Measurements from ENCODE around the gene GNG3. TPM values are rescaled to one million over a fixed set of nuclear protein-coding genes. Genes with fewer than 3 reads are reported as not detected.
A peak's percentile ranks its signal among the peaks of the same experiment; 100 is the strongest.
"Not testable (repeated sequence)": the region's sequence is repeated elsewhere in the genome, so short reads cannot be mapped to it uniquely, and the experiment has no call there.

The GNG3 gene
- polyA plus RNA-seq, 3 donors: 2.1 to 3.6 (median 2.5) TPM

DNA sequence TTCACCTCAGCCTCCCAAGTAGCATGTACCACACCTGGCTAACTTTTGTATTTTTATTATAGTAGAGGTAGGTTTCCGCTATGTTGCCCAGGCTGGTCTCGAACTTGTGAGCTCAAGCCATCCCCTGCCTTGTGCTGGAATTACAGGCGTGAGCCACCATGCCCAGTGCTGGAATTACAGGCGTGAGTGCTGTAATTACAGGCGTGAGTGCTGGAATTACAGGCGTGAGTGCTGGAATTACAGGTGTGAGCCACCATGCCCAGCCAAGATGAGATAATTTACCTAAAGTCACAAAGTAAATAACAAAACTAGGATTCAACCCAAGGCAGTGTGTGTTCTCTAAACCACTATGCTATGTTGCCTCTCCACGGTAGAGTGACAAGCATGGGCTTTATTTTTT lies 25.0 kb upstream of the GNG3 start:
- DNase-seq: no peak

DNA sequence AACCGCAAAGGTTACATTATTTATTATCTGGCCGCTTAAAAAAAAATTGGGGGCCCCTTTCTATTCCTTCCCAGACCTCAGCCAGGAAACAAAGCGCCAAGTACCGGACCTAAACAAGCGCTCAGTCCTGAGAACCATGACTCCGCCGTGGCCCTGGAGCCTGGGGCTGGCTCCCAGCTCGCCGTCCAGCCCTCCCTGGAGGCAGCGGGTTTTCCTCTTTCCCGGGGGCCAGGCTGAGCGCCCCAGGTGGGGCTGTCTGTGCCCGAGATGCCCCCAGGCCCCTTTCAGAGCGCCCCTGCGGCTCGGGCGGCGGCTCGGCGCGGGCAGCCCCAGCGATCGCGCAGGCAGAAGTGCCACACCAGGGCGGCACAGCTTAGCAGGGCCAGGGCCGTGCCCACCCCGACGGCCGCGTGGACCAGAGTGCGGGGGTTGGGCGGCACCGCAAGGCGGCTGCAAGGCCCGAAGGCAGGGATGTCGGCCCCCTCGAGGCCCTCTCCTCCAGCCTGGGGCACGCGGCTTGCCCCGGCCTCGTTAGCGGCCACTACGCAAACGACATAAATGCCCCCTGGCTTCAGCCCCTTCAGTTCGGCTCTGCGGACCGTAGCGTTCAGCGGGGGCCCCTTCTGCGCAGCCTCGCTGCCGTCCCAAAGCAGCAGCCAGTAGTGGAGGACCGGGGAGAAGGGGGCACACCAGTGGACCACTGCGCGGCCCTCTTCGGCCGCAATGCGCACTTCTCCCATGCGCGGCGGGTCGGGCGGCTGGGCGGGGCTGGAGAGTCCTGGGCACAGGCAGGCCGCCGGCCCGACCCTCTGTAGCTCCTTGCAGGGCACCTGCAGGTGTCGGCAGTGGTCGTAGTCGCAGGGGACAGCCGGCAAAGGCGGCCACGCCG lies 19.7 kb upstream of the GNG3 start:
- DNase-seq: no peak

DNA sequence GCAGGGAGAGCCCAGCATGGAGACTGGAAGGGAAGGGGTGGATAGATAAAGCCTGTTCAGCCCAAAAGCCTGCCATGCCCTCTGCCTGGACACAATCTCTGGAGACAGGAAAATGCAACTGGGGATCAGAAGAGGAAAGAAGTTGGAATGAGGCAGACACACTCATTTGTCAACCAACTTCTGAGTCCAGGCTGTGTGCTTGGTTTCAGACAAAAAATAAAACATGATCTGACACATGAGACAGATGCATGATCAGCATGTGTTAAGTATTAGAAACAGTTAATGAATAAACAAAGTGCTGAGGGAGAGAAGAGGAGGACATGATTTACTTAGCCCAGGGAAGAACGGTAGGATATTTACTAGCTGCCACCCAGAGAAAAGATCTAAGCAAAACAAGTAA lies 19.0 kb upstream of the GNG3 start:
- DNase-seq: no peak

DNA sequence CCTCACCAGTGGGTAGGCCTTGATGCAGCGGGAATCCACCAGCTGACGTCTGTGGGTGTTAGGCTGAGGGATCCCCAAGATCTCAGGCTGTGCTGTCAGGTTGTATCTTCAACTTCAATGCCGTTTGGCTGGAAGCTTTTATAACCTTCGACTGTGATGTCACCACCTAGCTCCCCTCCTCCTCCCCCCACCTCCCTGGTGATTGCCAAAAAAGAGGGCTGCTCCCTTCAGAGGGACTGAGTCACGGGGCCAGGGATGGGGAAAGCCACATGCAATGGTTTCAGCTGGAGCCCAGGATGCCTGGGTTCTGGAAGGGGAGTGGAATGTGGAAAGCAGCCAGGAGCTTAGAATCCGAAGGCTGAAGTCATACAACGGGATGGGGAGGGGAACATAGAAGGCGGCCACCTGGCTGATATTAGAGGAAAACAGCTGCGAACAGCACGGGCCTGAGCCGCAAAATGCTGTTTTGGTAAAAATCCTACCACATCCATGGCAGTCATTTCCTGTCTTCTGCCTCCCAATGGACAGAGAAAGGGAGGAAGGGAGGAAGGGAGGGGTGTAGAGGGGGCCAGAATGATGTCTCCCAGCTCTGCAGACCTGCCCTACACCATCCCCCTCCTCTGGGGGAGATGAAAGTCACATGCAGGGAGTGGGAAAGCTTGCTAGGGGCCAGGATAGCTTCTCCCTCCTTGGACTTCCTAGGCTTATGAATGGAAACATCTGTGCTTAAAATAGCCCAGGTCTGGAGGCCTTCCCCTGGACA lies 17.9 kb upstream of the GNG3 start, which contains the start of gene LRRN4CL:
Gene LRRN4CL, minus strand, starts transcription at position 110 of the 763 bp plus-strand sequence. CDS start 1,022 bp downstream, outside the sequence.
- DNase-seq: no peak

DNA sequence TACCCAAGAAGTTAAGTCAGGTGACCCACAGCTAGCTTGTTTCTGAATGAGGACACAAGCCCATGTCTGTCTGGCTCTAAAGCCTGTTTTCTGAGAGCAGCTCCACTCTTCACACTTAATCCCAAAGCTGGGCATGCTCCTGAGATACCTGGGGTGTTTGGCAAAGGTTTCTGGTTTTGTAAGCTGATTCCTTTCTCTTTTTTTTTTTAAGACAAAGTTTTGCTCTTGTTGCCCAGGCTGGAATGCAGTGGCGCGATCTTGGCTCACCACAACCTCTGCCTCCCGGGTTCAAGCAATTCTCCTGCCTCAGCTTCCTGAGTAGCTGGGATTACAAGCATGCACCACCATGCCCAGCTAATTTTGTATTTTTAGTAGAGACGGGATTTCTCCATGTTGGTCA lies 13.9 kb upstream of the GNG3 start:
- not testable (repeated sequence) for DNase-seq

DNA sequence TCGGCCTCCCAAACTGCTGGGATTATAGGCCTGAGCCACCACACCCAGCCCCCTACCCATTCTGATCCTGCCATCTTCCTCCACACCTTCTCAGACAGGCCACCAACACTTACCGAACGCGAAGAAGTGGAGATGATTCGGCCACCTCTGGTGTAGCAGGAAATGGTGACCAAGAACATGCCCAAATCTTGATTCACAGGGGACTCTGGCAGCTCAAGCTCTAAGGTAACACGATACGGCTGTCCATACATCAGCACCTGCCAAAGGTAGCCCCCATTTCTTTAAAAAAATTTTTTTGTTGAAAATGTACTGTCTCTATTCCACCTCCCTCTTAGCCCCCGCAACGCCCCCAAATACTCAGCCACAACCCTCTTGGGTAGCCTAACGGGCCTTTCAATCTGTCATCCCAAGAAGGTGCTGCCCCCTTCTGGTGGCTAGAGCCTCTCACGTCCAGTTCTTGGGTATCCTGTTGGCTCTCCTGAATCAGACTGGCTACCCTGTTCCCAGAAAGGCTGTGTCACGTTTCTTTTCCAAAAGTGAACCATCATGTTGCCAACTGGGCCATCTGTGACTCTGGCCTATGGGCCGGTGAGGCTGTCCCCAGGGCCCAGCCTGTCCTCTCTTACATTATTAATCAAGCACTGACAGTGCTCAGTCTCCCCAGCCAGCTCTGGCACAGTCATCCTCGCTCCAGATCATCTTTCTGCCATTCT lies 12.9 kb upstream of the GNG3 start:
- DNase-seq: peak; percentile 81

DNA sequence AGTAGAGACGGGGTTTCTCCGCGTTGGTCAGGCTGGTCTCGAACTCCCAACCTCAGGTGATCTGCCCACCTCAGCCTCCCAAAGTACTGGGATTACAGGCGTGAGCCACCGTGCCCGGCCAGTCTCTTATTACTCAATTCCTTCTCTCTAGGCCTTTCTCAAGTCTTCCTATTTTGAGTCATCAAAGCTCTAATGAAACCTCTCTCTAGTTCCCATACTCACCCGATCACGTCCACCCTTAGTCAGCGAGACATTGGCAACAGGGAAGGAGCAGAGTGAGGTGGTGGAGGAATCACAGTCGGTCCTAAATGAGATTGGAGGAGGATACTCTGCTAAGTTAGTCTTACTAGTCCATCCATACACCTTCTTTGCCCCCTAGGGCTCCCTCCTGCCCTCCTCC lies 5.2 kb upstream of the GNG3 start:
- no peak for DNase-seq

DNA sequence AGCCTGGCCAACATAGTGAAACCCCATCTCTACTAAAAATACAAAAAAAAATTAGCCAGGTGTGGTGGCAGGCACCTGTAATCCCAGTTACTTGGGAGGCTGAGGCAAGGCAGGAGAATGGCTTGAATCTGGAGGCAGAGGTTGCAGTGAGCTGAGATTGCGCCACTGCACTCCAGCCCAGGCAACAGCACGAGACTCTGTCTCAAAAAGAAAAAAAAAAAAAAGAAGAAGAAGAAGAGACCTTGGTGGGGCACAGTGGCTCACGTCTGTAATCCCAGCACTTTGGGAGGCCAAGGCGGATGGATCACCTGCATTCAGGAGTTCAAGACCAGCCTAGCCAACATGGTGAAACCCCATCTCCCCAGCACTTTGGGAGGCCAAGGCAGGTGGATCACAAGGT lies 3.6 kb upstream of the GNG3 start:
- not testable (repeated sequence) for DNase-seq

DNA sequence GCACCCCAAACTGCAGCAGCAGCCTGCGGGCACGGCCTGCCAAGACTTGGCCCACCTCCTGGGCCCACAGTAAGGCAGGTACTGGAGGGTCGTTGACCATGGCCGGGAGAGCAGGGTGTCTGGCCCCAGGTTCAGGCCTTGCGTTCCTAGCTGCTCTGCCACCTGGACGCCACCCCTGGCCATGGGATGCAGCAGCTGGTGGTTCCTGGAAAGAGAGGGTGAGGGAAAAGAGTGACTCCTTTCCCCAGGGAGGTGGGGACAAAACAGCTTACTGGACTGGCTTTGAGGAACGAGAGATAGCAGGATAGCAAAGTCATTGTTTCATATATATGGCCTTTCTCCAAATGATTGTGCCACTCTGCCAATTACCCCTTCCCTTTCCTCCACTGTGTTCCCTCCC lies 2.1 kb upstream of the GNG3 start:
- DNase-seq: no peak

DNA sequence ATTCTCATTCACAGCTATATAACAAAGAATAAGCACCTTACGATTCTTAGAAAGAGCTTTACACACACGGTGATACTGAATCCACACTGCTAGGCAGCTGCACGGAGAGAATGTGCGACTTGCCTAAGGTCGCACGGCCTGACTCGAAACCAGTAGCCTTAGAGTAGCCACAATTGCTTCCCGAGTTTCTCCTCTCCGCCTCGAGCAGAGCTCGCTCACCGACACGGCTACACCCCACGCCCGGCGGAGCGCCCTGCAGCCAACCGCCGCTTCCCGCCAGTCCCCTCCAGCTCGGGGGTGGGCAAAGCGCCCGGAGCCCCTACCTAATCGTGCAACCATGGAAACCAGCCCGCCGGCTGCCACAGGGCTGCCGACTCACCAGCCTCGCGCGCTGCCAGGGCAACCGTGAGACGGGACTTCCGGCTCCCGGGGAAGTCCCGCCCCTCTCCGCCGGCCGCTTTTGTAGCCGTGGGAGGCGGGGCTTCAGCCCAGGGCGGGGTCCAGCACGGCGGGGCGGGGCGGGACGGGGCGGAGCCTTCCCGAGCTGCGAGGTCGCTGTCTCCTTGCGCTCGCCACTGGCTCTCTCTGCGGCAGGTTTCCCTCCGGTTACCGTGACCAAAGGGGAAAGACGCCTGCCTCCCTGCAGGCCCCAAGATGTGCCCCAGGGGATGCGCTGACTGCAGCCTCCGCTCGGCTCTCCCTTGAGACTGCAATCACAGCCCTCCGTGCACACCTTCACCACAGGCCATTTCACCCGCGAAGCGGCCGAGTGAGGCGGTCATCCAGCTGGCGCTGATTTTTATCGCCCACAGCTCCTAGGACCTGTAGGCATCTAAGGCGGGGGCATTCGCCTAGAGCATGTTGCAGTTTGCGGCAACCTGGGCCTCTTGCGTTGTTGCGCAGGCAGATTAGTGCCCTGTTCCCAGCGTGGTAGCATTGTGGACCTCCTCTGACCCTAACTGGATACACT lies 1.3 kb upstream of the GNG3 start:
- peak; percentile 94 for DNase-seq

DNA sequence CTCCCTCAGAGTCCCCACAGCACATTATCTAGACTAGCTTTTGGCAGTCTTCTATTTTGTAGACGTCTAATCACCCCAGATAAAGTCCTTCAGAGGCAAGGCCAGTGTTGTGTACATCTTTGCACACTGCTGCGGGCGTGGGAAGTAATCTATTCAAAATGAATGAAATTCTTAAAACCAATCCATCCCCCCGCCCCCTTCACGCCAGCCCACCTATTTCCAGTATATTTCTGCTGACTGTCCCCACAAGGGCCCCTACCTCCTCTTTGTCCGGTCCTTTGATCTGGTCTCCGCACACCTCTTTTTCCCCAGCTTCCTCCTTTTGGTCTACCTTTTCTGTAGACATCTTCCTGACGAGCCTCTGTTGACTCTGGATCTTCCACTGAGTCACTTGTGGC lies 627 bp upstream of the GNG3 start:
- DNase-seq: no peak

DNA sequence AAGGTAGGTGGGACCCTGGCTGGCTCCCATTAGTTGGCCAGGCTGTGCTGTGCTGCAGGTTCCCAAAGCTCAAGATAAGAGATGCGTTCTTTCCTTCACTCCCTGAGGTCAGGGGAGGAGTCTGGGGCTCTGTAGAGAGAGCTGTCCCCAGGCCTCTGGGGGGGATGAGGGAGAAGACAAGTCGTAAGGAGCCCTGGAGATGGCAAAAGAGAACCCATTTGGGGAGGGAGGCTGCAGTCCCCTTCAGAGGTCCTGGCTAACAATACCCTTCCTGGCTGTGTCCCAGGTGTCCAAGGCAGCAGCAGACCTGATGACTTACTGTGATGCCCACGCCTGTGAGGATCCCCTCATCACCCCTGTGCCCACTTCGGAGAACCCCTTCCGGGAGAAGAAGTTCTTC lies 916 bp downstream of the GNG3 start:
- DNase-seq: no peak

DNA sequence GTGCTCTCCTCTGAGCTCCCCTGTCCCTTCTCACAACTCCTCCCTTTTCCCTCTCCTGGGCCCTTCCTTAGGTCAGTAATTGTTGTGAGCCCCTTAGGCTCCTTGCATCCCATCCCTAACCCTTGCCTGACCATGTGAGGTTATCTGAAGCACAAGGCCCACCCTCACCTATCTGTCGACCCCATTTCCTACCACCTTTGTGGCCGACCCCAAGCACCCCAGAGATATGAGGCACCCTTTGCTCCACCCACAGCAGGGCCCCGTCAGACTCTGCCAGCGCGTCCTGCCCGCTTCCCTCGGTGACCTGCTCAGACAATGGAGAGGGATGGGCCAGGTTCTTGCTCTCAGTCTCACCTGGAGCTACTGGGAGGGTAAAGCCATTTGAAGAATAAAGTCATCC lies 1.3 kb downstream of the GNG3 start:
- DNase-seq: no peak

DNA sequence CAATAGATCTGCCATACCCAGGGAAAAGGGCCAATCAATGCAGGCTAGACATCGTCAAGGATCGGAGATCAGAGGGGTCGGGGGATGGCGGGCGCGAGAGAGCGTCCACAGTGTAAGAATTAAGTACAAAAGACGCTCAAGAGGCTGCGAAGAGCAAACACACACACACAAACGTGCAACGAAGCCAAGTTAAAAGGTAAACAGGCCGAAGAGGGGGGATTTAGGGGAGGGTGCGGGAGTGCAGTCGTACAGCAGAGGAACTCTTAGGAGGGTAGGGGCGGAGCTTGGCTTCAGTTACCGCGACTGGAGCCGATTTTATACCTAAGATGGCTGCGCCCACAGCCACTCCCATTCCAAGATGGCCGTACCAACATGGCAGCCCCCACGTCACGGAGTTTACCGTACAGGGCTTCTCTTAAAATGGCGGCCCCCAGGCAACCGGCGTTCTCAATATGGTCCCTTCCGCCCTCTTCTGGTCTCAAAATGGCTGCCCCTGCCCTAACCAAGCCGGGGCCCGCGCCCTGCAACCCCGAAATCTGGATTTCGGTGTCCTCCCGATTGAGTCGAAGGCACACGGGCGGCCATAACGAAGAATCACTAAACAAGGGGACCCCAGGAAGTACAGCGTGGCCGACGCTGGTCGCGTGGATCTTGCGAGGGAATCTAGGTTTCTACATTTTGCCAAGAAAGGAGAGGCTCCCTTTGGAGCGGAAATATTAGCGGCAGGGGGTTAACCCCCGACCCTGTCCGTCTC lies 1.9 kb downstream of the GNG3 start:
- DNase-seq: peak; percentile 99

DNA sequence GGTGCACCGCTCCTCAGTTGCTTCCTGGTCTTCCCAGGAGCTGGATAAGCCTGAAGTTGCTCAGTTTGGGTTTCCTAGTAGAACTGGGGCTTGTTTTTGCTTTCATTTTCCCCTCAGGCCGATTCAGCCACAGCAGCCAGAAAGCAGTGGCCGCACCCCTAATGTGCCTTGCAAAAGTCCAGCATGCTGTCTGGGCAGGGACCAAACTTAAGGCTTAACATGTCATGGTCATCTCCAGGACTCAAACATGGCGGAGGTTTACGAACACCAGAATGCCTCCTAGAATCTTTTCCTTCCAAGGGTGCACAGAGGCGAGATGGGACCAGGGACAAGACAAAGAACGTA lies 2.5 kb downstream of the GNG3 start:
- DNase-seq: no peak

DNA sequence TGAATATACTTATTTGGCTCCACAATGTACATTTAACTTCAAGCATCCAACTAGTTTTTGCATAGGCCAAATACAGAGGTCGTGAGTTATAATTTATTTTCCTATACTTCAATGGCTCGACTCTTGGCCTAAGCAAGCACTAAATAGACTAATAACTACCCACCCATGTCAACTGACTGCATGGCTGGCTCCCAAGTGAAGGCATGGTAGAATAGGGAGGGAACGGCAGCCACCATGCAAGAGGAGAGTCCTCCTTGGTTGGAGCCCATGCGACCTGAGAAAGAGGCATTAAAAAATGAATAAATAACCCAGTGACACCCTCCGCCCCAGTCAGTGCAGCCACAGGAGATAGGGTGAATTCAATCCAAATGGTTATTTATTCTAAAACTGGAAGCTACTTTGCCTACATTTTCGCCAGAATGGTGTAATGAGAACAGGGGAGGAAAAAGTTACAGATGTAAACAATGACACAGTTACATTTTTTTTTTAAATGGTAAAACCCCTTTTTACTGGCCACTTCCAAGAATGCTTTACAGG lies 4.9 kb downstream of the GNG3 start:
- DNase-seq: no peak

DNA sequence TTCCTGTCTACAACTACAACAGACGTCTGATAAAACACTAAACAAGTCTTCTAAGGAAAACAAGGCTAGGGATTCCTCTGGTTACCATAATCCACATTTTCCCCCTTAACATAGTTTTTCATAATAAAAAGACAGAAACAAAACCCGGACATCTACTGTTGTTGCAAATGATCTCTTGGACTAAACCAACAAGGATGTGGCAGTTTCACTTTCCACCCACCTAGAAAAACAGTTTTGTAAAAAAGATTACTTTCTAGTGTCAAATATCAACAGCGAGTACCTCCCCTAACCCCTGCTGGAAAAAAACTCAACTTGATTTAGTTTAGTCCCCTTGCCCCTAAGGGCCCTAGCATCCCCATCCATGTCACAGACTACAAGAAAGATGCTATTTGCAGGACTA lies 5.4 kb downstream of the GNG3 start:
- no peak for DNase-seq

DNA sequence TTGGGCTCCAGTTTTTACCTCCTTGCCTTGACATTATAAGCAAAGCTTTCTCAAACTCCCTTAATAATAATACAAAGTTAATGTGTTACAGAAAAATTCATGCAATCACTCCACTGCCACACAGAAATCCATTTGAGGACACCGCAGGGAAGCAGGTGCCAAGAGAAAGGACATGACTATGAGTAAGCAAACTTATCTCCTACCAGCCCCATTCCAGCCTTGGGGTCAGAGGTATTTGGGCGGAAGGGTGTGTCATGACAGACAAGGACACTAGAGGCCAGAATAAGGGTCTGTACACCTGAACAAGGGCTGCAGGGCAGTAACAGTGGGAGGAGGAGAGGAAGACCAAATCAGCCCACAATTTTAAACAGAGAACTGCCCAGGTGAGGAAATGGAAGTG lies 5.9 kb downstream of the GNG3 start:
- DNase-seq: no peak

DNA sequence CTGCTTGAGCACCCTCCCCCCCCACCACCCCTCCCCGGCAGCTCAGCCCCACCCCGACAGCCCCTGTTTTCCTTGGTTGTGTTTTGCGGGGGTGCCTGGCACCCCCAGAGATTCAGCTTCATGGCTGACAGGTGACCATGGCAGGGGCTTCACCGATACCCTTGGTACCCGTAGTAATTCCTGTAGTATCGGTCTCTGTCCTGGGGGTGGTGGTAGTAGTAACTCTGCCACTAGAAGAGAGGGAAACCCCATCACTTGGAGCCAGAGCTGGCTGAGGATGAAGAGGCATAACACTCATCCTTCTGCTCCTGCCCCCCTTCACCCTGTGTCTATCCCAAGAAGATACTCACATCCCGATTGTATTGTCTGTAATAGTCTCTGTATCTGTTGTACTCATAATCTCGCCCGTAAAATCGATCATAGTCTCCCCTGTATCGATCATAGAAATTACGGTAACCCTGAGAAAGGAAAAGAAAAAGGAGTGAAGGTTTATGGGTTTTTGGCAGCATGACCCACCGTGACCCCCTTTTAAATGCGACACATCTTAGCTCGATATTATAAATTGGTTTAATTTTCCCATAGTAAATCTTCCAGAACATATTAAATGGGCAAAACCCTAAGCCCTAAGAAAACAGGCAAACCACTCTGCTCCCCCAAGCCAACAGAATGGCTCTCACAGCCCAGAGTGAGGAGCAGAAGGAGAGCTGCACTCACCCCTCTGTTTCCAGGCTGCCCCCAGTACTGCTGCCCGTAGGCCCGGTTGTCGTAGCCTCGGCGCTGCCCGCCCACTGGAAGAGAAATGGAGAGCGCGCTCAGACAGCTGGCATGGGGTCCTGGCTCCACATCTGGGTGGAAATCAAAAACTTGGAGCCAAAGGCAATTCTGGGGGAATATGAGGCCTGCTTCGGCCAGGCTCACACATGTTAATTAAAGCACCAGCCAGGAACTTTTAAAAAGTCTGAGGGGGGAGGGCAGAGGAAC lies 8.0 kb downstream of the GNG3 start:
- no peak for DNase-seq

Data from renal pelvis (tissue), 4 donors.